HG03342 (cell line): ENCODE data around the gene CMTR1.
"Not testable (repeated sequence)": the region's sequence is repeated elsewhere in the genome, so short reads cannot be mapped to it uniquely, and the experiment has no call there.

Experiments used
- ATAC-seq: cut with Tn5 transposase; IDR thresholded peaks from one replicate; pipeline ENCODE4 v1.9.1; 2021; ENCODE audit warnings: mild to moderate bottlenecking, moderate library complexity; ENCODE audit not compliant: unreplicated experiment

Gene CMTR1

GRCh38 chr6:37491171-37491829 is 58.3 kb downstream of the CMTR1 start:
- no peak for ATAC-seq

DNA sequence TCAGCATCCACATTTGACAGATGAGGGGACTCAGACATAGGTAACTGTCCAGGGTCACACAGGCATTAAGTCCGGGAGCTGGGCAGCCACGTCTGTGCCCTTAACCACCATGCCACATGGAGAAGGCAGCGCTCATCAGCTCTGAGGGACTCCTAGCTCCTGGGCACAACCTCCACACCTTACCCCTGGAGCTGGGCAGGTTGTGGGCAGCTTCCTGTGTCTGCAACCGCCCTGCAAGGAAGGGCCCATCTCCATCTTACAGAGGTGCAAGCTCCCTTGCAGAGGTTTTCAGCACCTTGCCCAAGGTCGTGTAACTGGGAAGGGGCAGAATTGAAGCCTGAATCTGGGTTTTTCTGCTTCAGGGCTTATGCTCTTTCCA is 58.8 kb downstream of the CMTR1 start:
- no peak for ATAC-seq

- no peak for ATAC-seq
These were observed 59.4 kb downstream of the CMTR1 start for GRCh38 chr6:37492236-37492972.

DNA sequence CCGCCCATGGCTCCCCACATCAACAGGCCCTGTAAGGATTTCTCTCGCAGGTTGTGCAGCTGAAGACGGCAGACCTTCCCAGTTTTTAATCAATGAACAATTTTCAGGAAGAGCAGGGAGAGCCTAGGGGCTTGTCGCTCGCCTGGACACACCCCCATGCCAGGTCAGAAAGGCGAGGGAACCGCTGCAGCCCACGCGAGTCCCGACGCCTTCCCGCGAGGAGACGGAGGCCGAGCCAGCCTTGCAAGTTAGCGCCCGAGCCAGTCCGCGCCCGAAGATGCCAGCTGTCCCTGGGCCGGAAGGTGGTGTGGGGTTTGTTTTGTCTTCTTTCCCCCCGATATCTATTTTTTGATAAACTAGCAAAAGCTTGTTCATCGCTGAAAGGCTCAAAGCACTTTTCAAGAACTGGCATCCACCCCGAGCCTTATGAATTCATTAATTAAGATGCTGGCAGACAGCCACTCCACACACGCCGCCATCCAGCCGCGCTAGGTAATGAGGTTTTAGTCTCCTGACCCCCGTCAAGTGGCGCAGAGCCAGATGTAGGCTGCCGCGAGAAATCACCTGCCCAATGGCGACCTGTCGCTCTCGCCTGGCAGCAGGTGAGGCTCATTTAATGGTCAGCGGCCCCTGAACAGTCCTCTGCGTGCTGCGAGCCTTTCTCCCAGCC is 60.1 kb downstream of the CMTR1 start:
- no peak for ATAC-seq

- ATAC-seq = no peak
These were observed 60.6 kb downstream of the CMTR1 start for GRCh38 chr6:37493661-37493995.

- no peak for ATAC-seq
These were observed 62.4 kb downstream of the CMTR1 start for GRCh38 chr6:37495244-37495934.

DNA sequence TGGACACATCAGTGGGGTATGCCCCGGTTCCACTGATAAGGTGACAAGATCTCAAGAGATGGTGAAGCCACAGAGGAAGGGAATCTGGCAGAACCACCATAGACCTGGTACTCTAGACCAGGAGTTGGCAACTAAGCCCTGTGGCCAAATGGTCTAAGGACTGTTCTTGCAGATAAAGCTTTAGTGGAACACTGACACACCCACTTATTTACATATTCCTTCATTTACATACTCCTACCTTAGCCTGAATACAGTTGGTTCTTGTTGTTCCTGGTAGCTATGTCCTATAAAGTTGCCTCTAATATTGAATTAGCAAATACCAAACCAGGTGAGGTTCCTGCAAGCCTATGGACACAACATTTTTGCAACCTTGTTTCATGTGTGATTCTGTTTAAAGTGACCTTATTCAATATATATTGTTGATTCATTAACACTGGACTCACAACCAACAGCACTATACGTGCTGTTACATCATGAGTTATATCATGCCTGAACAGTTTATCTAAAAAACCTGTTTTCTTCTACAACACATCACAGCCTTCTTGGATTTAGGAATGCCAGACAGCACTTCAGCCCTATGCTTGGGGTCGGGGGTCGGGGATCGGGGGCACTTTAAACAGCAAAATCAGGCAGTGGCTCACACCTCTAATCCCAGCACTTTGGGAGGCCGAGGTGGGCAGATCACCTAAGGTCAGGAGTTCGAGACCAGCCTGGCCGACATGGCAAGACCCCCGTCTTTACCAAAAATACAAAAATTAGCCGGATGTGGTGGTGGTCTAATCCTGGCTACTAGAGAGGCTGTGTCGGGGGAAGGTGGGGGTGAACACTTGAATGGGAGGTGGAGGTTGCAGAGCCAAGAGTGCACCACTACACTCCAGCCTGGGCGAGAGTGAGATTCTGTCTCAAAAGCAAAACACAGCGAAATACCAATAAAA is 64.2 kb downstream of the CMTR1 start:
- no peak for ATAC-seq

DNA sequence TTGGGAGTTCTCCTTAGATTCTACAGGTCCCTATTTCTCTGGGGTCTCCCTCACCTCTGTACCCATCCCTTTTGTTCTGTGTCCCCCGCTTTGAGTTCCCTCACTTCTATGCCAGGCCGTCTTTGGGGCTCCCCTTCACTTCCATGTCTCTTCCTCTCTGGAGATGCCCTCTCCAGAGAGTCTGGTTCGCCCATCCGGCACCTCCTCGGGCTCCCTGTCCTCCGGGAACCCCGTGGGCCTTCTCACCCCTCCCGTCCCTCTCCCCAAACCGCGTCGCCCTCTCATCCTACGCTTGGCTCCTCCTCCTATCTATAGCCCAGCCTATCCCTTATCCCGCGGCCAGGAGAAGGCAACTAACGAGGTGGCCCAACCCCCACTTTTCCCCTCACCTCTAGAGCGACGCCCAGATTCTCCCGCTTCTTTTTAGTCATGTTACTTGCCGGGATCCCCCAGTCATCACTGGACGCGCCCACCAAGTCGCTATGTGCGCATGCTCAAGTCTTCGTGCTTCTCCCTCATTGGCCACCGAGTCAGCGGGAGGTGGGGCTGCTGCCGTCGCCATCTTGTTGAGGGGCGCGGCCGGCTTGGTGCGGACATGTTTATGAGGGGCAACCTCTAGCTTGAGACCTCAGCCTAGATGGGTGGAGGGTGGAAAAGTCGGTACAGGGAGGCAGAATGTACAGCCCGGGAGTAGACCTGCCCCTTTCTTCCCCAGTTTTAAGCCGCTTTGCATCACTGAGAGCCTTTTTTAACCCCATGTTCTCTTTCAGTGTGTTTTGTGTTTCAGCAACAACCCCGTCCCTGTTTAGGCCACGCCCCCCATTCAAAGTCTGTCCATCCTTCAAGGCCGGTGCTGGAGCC is 66.6 kb downstream of the CMTR1 start, which contains the start of gene CCDC167:
CCDC167 (minus strand) TSS at position 461 of the 861 bp plus-strand sequence; CDS start at position 431, 30 bp downstream.
- peak; percentile 80 for ATAC-seq

- no peak for ATAC-seq
These were observed 67.2 kb downstream of the CMTR1 start for GRCh38 chr6:37500294-37500608.

DNA sequence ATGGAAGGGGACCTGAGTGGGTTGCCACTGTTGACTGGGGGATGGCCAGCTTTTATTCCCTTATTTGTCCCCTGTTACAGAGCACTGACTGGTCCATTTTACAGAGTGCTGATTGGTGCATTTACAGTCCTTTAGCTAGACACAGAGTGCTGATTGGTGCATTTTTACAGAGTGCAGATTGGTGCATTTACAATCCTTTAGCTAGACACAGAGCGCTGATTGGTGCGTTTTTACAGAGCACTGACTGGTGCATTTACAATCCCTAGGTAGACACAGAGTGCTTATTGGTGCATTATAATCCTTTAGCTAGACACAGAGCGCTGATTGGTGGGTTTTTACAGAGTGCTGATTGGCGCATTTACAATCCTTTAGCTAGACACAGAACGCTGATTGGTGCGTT is 67.9 kb downstream of the CMTR1 start:
- not testable (repeated sequence) for ATAC-seq

- ATAC-seq = no peak
These were observed 68.8 kb downstream of the CMTR1 start for GRCh38 chr6:37501632-37502491.

GRCh38 chr6:37502703-37503291 is 69.8 kb downstream of the CMTR1 start:
- ATAC-seq = no peak

GRCh38 chr6:37503309-37503965 is 70.4 kb downstream of the CMTR1 start:
- ATAC-seq = no peak

DNA sequence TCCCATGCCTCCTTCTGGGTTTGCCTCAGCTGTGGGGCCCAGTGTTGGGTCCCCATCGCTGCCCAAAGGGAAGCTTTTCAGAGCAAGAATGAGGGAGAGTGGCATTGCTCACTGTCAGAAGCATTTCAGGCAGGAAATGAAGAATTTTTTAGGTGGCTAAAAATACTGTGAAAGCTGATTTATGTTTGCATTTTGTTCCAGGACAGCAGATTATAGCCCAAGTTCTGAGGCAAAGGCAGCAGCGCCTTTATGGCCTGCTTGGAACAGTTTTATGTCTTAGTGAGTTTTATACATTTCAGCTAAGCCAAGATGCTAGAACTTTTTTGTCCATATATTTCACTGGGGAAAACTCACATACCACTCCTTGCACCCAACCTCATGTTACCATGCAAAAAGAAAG is 71.0 kb downstream of the CMTR1 start:
- no peak for ATAC-seq

DNA sequence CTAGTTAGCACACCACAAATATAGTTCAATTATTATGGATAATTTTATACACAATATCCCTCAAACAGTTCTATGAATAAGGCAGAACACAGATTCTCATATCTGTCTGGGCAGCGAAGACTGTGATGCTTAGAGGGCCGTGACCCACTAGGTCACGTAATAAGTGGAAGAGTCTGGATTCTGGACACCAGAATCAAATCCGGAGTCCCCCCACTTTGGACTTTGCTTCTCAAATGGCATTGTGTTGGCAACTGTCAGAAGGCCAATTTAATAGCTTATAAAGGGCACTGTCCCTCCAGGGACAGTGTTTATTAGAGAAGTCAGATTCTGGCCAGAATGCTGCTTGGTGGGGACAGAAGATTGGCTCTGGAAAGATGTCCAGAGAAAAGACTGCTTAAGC is 73.5 kb downstream of the CMTR1 start:
- ATAC-seq = no peak

GRCh38 chr6:37507077-37507476 is 74.1 kb downstream of the CMTR1 start:
- ATAC-seq = no peak

GRCh38 chr6:37507690-37508421 is 74.8 kb downstream of the CMTR1 start:
- no peak for ATAC-seq
